Bronchial epithelial cell (primary cell): ENCODE results near the gene ADCY7. TPM values are rescaled to one million over a fixed set of nuclear protein-coding genes. Genes with fewer than 3 reads are reported as not detected.

ENCODE experiments used
- DNase-seq: peaks from one replicate; pipeline ENCODE4 v3.0.0-alpha.2; 2010; ENCODE audit warnings: low read depth
- FAIRE-seq: peaks from 2 replicates; lab custom pipeline; 2011; peaks lifted over from hg19 to GRCh38; lab: Jason Lieb, UNC
- H3K27me3 ChIP-seq: 2 replicates; pipeline ENCODE4 v1.5.1; 2011; ENCODE audit warnings: low read length; ENCODE audit not compliant: control insufficient read depth, insufficient read depth
- H3K36me3 ChIP-seq: 2 replicates; pipeline ENCODE4 v1.5.1; 2011; ENCODE audit warnings: low read length; ENCODE audit not compliant: control insufficient read depth, insufficient read depth
- H3K4me3 ChIP-seq: 2 replicates; pipeline ENCODE4 v1.5.1; 2011; ENCODE audit warnings: mild to moderate bottlenecking, low read depth, low read length, control low read depth
- CTCF ChIP-seq: IDR thresholded peaks from 2 replicates; pipeline ENCODE4 v1.5.1; 2011; ENCODE audit warnings: mild to moderate bottlenecking, moderate library complexity, low read length, control low read depth, inconsistent platforms; ENCODE audit not compliant: insufficient read depth, severe bottlenecking
- total RNA-seq: library from RNA; depleted of rRNA; stranded (reverse); fragments of >200 nt; gene quantifications from 2 replicates; pipeline ENCODE4 v1.2.1, GENCODE V29; 2014

ADCY7 gene
- total RNA-seq, 1 donor from 2014 or later = 29.2 TPM

- Histone ChIP-seq H3K36me3 (peaks cover 15% of the 10 kb centered on the region), H3K4me3 (no peak overlapping the region), H3K27me3 (no peaks in the 10 kb centered on the region)
- no peak for TF ChIP-seq CTCF
- FAIRE-seq = peak; percentile 64
- DNase-seq = no peak
Measured at GRCh38 chr16:50297301-50298074, 31.1 kb downstream of the ADCY7 start.

- no peak for DNase-seq
- Histone ChIP-seq H3K27me3 (no peaks in the 10 kb centered on the region), H3K4me3 (no peak overlapping the region), H3K36me3 (peaks cover 10% of the 10 kb centered on the region)
- no peak for FAIRE-seq
- no peak for TF ChIP-seq CTCF
Measured at GRCh38 chr16:50298075-50298460, 31.7 kb downstream of the ADCY7 start.

- FAIRE-seq (no peak), DNase-seq (no peak)
- Histone ChIP-seq H3K36me3 (peaks cover 9% of the 10 kb centered on the region), H3K27me3 (no peaks in the 10 kb centered on the region), H3K4me3 (no peak overlapping the region)
- TF ChIP-seq CTCF = no peak
Measured at GRCh38 chr16:50298591-50299507, 32.5 kb downstream of the ADCY7 start.

- no peak for FAIRE-seq
- Histone ChIP-seq H3K27me3 (no peaks in the 10 kb centered on the region), H3K36me3 (peaks cover 5% of the 10 kb centered on the region), H3K4me3 (no peak overlapping the region)
- DNase-seq = no peak
- TF ChIP-seq CTCF = no peak
Measured at GRCh38 chr16:50299508-50300105, 33.3 kb downstream of the ADCY7 start.

- DNase-seq (no peak), FAIRE-seq (peak; percentile 94)
- Histone ChIP-seq H3K4me3 (no peak overlapping the region), H3K27me3 (no peaks in the 10 kb centered on the region), H3K36me3 (peaks cover 3% of the 10 kb centered on the region)
- TF ChIP-seq CTCF = no peak
Measured at GRCh38 chr16:50300942-50301625, 34.7 kb downstream of the ADCY7 start.
